Activated CD4-positive, alpha-beta T cell treated with anti-CD3 and anti-CD28 coated beads, Interleukin-2, amount 50 U/mL, for 24 hours (primary cell): ENCODE data around the gene ANKRD36.
"Not testable (repeated sequence)": the region's sequence is repeated elsewhere in the genome, so short reads cannot be mapped to it uniquely, and the experiment has no call there.

Source experiments
- DNase-seq, 2 donors: peaks; one replicate each; pipeline ENCODE4 v3.0.0-alpha.2; 2020; ENCODE audit warnings: low read depth in 1 of 2, low spot score in 1 of 2

ANKRD36 gene

GRCh38 chr2:97276232-97276798, 163.4 kb downstream of the ANKRD36 start:
- DNase-seq = not testable (repeated sequence)

DNA sequence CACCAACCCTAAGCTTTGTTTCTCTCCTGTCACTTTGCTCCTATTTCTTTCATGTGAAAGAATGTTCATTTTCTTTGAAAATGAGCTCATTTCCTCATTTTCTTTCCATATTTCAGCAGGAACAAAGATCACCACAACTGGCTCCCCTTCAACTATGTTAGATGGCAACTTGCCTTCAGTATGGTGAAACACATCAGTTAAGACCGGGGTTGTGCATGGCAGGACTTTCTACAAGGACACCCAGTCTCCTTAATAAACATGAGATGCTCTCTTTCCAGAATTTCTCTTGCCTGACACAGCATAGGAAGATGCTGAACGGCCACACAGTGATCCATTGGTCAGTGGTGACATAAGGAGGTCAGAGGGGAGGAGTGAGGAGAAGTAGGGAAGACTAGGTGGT, 172.2 kb downstream of the ANKRD36 start:
- not testable (repeated sequence) for DNase-seq

- DNase-seq = not testable (repeated sequence)
These were observed 180.7 kb downstream of the ANKRD36 start for GRCh38 chr2:97293687-97294086.
